B cell (primary cell): Measurements from ENCODE around the gene PLEKHM1. TPM values are rescaled to one million over a fixed set of nuclear protein-coding genes. Genes with fewer than 3 reads are reported as not detected.
A peak's percentile ranks its signal among the peaks of the same experiment; 100 is the strongest.

Experiments used
- ATAC-seq: fragments of 200-7000 bp; cut with Tn5 transposase; one replicate; pipeline ENCODE4 v1.10.0; 2021; ENCODE audit warnings: low read depth, mild to moderate bottlenecking, moderate number of reproducible peaks, moderate library complexity
- CTCF ChIA-PET: fragments of 350-600 bp; sonication (Branson Sonifier 250); formaldehyde crosslinking; loops from one replicate; lab custom pipeline; 2021; ENCODE audit warnings: antibody characterized with exemption, inconsistent platforms; lab: Charles Lee
- POLR2A ChIA-PET: fragments of 350-600 bp; sonication (Branson Sonifier 250); formaldehyde crosslinking; loops from one replicate; lab custom pipeline; 2021; ENCODE audit warnings: antibody characterized with exemption; lab: Charles Lee
- DNase-seq: peaks from one replicate; pipeline ENCODE4 v3.0.0; 2013
- H2AFZ ChIP-seq: 2 replicates; pipeline ENCODE4 v1.6.1; 2012; ENCODE audit warnings: mild to moderate bottlenecking, low read depth, low read length; ENCODE audit not compliant: insufficient read depth, poor library complexity, severe bottlenecking
- H3K27ac ChIP-seq, 2 donors: 1 replicate in 1 of 2; 2 replicates in 1 of 2; pipeline ENCODE4 v1.5.1; 2012 to 2013; ENCODE audit warnings: low read length in 2 of 2, mild to moderate bottlenecking in 2 of 2, moderate library complexity in 1 of 2
- H3K27me3 ChIP-seq, 4 experiments: fragments of 200-600 bp in 1 of 4; sonication (generic) in 1 of 4; replicated peaks in 1 of 4; 1 replicate in 2 of 4; 2 replicates in 2 of 4; pipeline versions ENCODE4 v1.6.1 to v1.7.0; 2013 to 2016; ENCODE audit warnings: low read length in 3 of 4, mild to moderate bottlenecking in 2 of 4, mixed read lengths in 1 of 4, moderate library complexity in 1 of 4; ENCODE audit not compliant: insufficient read depth in 4 of 4, control insufficient read depth in 3 of 4; ENCODE audit errors: control extremely low read depth in 1 of 4
- H3K36me3 ChIP-seq, 2 experiments: replicated peaks in 1 of 2; 1 replicate in 1 of 2; 2 replicates in 1 of 2; pipeline versions ENCODE4 v1.6.1 to v1.7.1; 2013; ENCODE audit warnings: low read length in 1 of 2; ENCODE audit not compliant: insufficient read depth in 2 of 2, control insufficient read depth in 1 of 2; ENCODE audit errors: control extremely low read depth in 1 of 2, extremely low read depth in 1 of 2
- H3K4me1 ChIP-seq, 2 donors: fragments of 200-600 bp in 1 of 2; sonication (generic) in 1 of 2; 1 replicate in 1 of 2; 2 replicates in 1 of 2; pipeline versions ENCODE4 v1.5.1 to v1.6.1; 2013 to 2017; ENCODE audit warnings: low read length in 2 of 2; ENCODE audit not compliant: control insufficient read depth in 2 of 2, insufficient read depth in 2 of 2
- H3K4me2 ChIP-seq: replicated peaks from 2 replicates; pipeline ENCODE3; 2012; ENCODE audit warnings: mild to moderate bottlenecking, low read depth, low read length; ENCODE audit not compliant: poor library complexity, severe bottlenecking
- H3K4me3 ChIP-seq, 5 experiments: fragments of 200-600 bp in 1 of 5; sonication (generic) in 1 of 5; 1 replicate in 3 of 5; 2 replicates in 2 of 5; pipeline versions ENCODE4 v1.5.1 to v1.7.0; 2011 to 2016; ENCODE audit warnings: low read length in 4 of 5, mild to moderate bottlenecking in 4 of 5, low read depth in 2 of 5, control low read depth in 1 of 5, moderate library complexity in 1 of 5; ENCODE audit not compliant: insufficient read depth in 1 of 5; ENCODE audit errors: control extremely low read depth in 1 of 5, extremely low read depth in 1 of 5
- H3K79me2 ChIP-seq: fragments of 200-600 bp; sonication (generic); one replicate; pipeline ENCODE4 v1.6.0; 2016; ENCODE audit warnings: low read length; ENCODE audit not compliant: control insufficient read depth, insufficient read depth
- H3K9ac ChIP-seq: fragments of 200-600 bp; sonication (generic); 2 replicates; pipeline ENCODE4 v1.6.1; 2017; ENCODE audit warnings: mild to moderate bottlenecking, low read length, moderate library complexity
- H3K9me3 ChIP-seq, 3 donors: one replicate each; pipeline versions ENCODE4 v1.6.1 to v1.7.1; 2013; ENCODE audit warnings: low read length in 2 of 3; ENCODE audit not compliant: control insufficient read depth in 2 of 3, insufficient read depth in 1 of 3; ENCODE audit errors: control extremely low read depth in 1 of 3
- H4K20me1 ChIP-seq: 2 replicates; pipeline ENCODE4 v1.6.0; 2012; ENCODE audit warnings: mild to moderate bottlenecking, low read length; ENCODE audit not compliant: insufficient read depth, control insufficient read depth, poor library complexity, severe bottlenecking
- H3K27ac Mint-ChIP-seq: one replicate; pipeline ENCODE4 v1.8.0; 2021; ENCODE audit warnings: mixed read lengths
- H3K27me3 Mint-ChIP-seq: one replicate; pipeline ENCODE4 v1.8.0; 2021; ENCODE audit warnings: mixed read lengths
- H3K4me1 Mint-ChIP-seq: one replicate; pipeline ENCODE4 v1.8.0; 2021; ENCODE audit warnings: mixed read lengths
- H3K4me3 Mint-ChIP-seq: one replicate; pipeline ENCODE4 v1.8.0; 2021; ENCODE audit warnings: mixed read lengths
- H3K9me3 Mint-ChIP-seq: one replicate; pipeline ENCODE4 v1.8.0; 2022; ENCODE audit warnings: mixed read lengths; ENCODE audit not compliant: insufficient read depth
- EZH2 ChIP-seq: IDR thresholded peaks from 2 replicates; pipeline ENCODE4 v1.6.1; 2012; ENCODE audit warnings: borderline replicate concordance, low read depth, mild to moderate bottlenecking, moderate library complexity, low read length; ENCODE audit not compliant: insufficient read depth, poor library complexity, severe bottlenecking
- WGBS: methylation state at CpG from one replicate; pipeline ENCODE4 v1.1.5; 2013; ENCODE audit warnings: missing lambda C conversion rate; ENCODE audit not compliant: insufficient coverage; 5-methylcytosine and 5-hydroxymethylcytosine counted together
- intact Hi-C: fragments of 100-400 bp; cut with micrococcal nuclease; formaldehyde crosslinking; loops from one replicate; pipeline ENCODE4 v1.10.0; 2022
- polyA plus RNA-seq: library from polyadenylated mRNA; depleted of rRNA; stranded (reverse); fragments of >200 nt; gene quantifications from 2 replicates; pipeline ENCODE4 v1.2.3, GENCODE V29; 2012
- total RNA-seq, 2 donors: library from RNA; stranded (reverse); fragments of 120-200 nt in 1 of 2; gene quantifications; 1 replicate in 1 of 2; 2 replicates in 1 of 2; pipeline versions ENCODE4 v1.2.3 to v1.2.4, GENCODE V29; 2013 to 2022
- TF ChIP-seq, protein P1 (sequence below): fragments of 200-600 bp; IDR thresholded peaks from one replicate; pipeline ENCODE4 v1.8.0; 2022; ENCODE audit warnings: antibody characterized with exemption, mild to moderate bottlenecking

Gene PLEKHM1
- total and polyA plus RNA-seq, 2 donors (not counting 1 experiment from before 2014, with no cell fraction given) = 26.2 to 73.9 TPM

DNA sequence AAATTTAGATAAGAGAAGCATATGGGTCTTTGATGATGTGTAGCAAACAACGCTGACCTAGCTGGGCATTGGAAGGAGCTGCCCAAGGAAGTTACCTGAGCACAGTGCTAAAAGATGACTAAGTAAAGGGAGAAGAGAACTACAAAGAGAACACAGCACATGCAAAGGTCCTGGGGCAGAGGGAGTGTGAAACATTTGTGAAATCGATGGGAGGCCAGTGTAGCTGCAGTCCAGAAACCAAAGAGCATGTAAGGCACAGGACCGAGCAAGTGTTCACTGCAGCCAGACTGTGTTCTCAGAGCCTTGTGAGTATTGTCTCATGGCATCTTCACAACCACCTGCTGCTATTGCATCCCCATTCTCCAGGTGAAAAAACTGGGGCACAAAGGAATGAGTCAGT is 102.8 kb downstream of the PLEKHM1 start:
- Mint-ChIP-seq H3K4me1 (peaks cover 17% of the 10 kb centered on the region), H3K27me3 (peaks cover 16% of the 10 kb centered on the region), H3K9me3 (no peaks in the 10 kb centered on the region), H3K4me3 (no peak overlapping the region), H3K27ac (no peak overlapping the region)
- no peak overlapping the region for H3K27ac ChIP-seq
- H3K4me3 ChIP-seq = no peak overlapping the region
- TF ChIP-seq, protein P1, sequence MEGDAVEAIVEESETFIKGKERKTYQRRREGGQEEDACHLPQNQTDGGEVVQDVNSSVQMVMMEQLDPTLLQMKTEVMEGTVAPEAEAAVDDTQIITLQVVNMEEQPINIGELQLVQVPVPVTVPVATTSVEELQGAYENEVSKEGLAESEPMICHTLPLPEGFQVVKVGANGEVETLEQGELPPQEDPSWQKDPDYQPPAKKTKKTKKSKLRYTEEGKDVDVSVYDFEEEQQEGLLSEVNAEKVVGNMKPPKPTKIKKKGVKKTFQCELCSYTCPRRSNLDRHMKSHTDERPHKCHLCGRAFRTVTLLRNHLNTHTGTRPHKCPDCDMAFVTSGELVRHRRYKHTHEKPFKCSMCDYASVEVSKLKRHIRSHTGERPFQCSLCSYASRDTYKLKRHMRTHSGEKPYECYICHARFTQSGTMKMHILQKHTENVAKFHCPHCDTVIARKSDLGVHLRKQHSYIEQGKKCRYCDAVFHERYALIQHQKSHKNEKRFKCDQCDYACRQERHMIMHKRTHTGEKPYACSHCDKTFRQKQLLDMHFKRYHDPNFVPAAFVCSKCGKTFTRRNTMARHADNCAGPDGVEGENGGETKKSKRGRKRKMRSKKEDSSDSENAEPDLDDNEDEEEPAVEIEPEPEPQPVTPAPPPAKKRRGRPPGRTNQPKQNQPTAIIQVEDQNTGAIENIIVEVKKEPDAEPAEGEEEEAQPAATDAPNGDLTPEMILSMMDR = no peak
- no peak for TF ChIP-seq EZH2
- peaks cover 0 to 5% (median 0%) of the 10 kb centered on the region in 3 donors for H3K9me3 ChIP-seq
- no peak for DNase-seq
- intact Hi-C loops = loop anchor here (5.0 kb wide), 1 partner anchor 90 kb away; no protein-coding TSS in a partner anchor
- ChIA-PET POLR2A (interaction anchor here (0.7 kb wide), 1 partner anchor 110 kb away, joined by 3 read pairs; no protein-coding TSS in a partner anchor), CTCF (interaction anchor here (0.7 to 18.7 kb wide), 9 partner anchors 10 to 1802 kb away, joined by 4 to 520 read pairs (median 9); partner anchors contain the start of genes FMNL1 and MAP3K14)
- H2AFZ ChIP-seq = no peak overlapping the region
- H3K27me3 ChIP-seq = peaks cover 0 to 12% (median 2%) of the 10 kb centered on the region in 4 experiments
- H3K36me3 ChIP-seq = no peaks in the 10 kb centered on the region
- peaks cover 0 to 7% of the 10 kb centered on the region in 2 donors for H3K4me1 ChIP-seq
- H3K79me2 ChIP-seq = no peaks in the 10 kb centered on the region
- ATAC-seq = no peak
- no peaks in the 10 kb centered on the region for H4K20me1 ChIP-seq
- WGBS = 93% methylated on average over 3 of the region's 3 CpGs
- H3K4me2 ChIP-seq = no peak overlapping the region
- no peak overlapping the region for H3K9ac ChIP-seq

DNA sequence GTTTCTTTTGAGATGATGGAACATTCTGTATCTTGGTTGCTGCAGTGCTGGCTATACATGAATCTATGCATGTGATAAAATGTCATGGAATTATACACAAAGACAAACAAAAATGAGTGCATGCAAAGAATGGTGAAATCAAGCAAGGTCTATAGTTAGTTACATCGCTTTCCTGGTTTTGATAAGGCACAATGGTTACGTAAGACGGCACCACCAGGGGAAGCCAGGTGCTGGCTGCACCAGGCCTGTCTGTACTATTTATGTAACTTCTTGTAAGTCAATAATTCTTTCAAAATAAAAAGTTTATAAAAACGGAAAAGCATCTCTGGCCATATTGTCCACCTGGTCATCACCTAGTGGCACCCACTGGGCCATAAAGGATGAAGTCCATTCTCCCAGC is 104.3 kb downstream of the PLEKHM1 start:
- Histone ChIP-seq H4K20me1 (no peaks in the 10 kb centered on the region), H3K4me2 (no peak overlapping the region), H3K4me1 (peaks cover 0 to 7% of the 10 kb centered on the region in 2 donors), H3K79me2 (no peaks in the 10 kb centered on the region), H3K36me3 (no peaks in the 10 kb centered on the region), H3K27ac (no peak overlapping the region), H3K9ac (no peak overlapping the region), H3K27me3 (peaks cover 0 to 12% (median 2%) of the 10 kb centered on the region in 4 experiments), H3K9me3 (peaks cover 0 to 5% (median 0%) of the 10 kb centered on the region in 3 donors), H3K4me3 (no peak overlapping the region), H2AFZ (no peak overlapping the region)
- TF ChIP-seq, protein P1 = no peak
- Mint-ChIP-seq H3K4me1 (peaks cover 16% of the 10 kb centered on the region), H3K9me3 (no peaks in the 10 kb centered on the region), H3K27ac (no peak overlapping the region), H3K4me3 (no peak overlapping the region), H3K27me3 (peaks cover 16% of the 10 kb centered on the region)
- ChIA-PET POLR2A (interaction anchor here (1.0 to 1.6 kb wide), 3 partner anchors 109 to 138 kb away, joined by 3 to 5 read pairs (median 4); no protein-coding TSS in a partner anchor), CTCF (interaction anchor here (0.8 to 18.7 kb wide), 39 partner anchors 8 to 251 kb away, joined by 3 to 520 read pairs (median 5); partner anchors contain the start of genes ACBD4, FMNL1, MAP3K14 and SPATA32)
- DNase-seq = peak; percentile 12
- ATAC-seq = no peak
- intact Hi-C loops = loop anchor here (5.0 kb wide), 1 partner anchor 89 kb away; no protein-coding TSS in a partner anchor
- 89% methylated on average over 2 of the region's 4 CpGs for WGBS
